Measurements from ENCODE around the gene GNAO1.

GRCh38 chr16:56181401-56181800 is 9.9 kb upstream of the GNAO1 start:
- TF ChIP-seq GATA2 (IDR thresholded peaks at IDR 0.05; ENCODE audit: low read depth, low read length) (no peak), GATA3 (IDR thresholded peaks at IDR 0.05; ENCODE audit: low read depth, low read length) (no peak)
